Measurements from ENCODE around the gene IGF2BP3.

- TF ChIP-seq CTCF (IDR thresholded peaks at IDR 0.05) (no peak), EZH2phosphoT487 (IDR thresholded peaks at IDR 0.05) (no peak), EZH2 (IDR thresholded peaks at IDR 0.05) (no peak)
These were observed 21.2 kb upstream of the IGF2BP3 start for GRCh38 chr7:23491502-23491901.

Data from neural progenitor cell (in vitro differentiated cells).